Endometrial microvascular endothelial cells (primary cell): ENCODE data around the gene PDE2A. TPM values are rescaled to one million over a fixed set of nuclear protein-coding genes. Genes with fewer than 3 reads are reported as not detected.

Experiments
- in situ Hi-C: cut with HindIII; loops from 2 replicates; pipeline ENCODE4 v1.10.0; 2017; ENCODE audit warnings: low sequenced_read_pairs, low pct_unique_long_range_greater_than_20kb; ENCODE audit errors: inconsistent ontology term
- total RNA-seq: library from RNA; depleted of rRNA; stranded (reverse); fragments of >200 nt; gene quantifications from one replicate; pipeline ENCODE4 v1.2.3, GENCODE V29; 2015; ENCODE audit errors: inconsistent ontology term

Gene PDE2A
- total RNA-seq, 1 donor from 2014 or later, result 9.5 TPM

- in situ Hi-C loops, result no loop called here
Observed at GRCh38 chr11:72669527-72669926, 4.7 kb downstream of the PDE2A start.

GRCh38 chr11:72668629-72669347 lies 5.4 kb downstream of the PDE2A start:
- in situ Hi-C loops, result no loop called here

- in situ Hi-C loops, result no loop called here
Observed at GRCh38 chr11:72665911-72666472, 8.2 kb downstream of the PDE2A start.

- in situ Hi-C loops, result no loop called here
Observed at GRCh38 chr11:72662036-72662435, 12.2 kb downstream of the PDE2A start.

GRCh38 chr11:72661486-72661885 lies 12.7 kb downstream of the PDE2A start:
- in situ Hi-C loops, result no loop called here

GRCh38 chr11:72658989-72659640 lies 15.1 kb downstream of the PDE2A start:
- in situ Hi-C loops, result loop anchor here (10.0 kb wide), 2 partner anchors 114 to 166 kb away; no protein-coding TSS in a partner anchor

- in situ Hi-C loops, result loop anchor here (10.0 kb wide), 2 partner anchors 113 to 167 kb away; no protein-coding TSS in a partner anchor
Observed at GRCh38 chr11:72657411-72658100, 16.7 kb downstream of the PDE2A start.

GRCh38 chr11:72655896-72656464 lies 18.2 kb downstream of the PDE2A start:
- in situ Hi-C loops, result loop anchor here (10.0 kb wide), 2 partner anchors 111 to 169 kb away; no protein-coding TSS in a partner anchor

- in situ Hi-C loops, result loop anchor here (10.0 kb wide), 2 partner anchors 110 to 170 kb away; no protein-coding TSS in a partner anchor
Observed at GRCh38 chr11:72655014-72655413, 19.2 kb downstream of the PDE2A start.

GRCh38 chr11:72653649-72654048 lies 20.6 kb downstream of the PDE2A start:
- in situ Hi-C loops, result loop anchor here (10.0 kb wide), 2 partner anchors 109 to 171 kb away; no protein-coding TSS in a partner anchor

GRCh38 chr11:72652873-72653630 lies 21.2 kb downstream of the PDE2A start:
- in situ Hi-C loops, result loop anchor here (10.0 kb wide), 2 partner anchors 108 to 172 kb away; no protein-coding TSS in a partner anchor

- in situ Hi-C loops, result loop anchor here (10.0 kb wide), 2 partner anchors 107 to 173 kb away; no protein-coding TSS in a partner anchor
Observed at GRCh38 chr11:72652133-72652532, 22.1 kb downstream of the PDE2A start.

GRCh38 chr11:72649215-72649976 lies 24.8 kb downstream of the PDE2A start:
- in situ Hi-C loops, result no loop called here

- in situ Hi-C loops, result no loop called here
Observed at GRCh38 chr11:72648384-72649136, 25.7 kb downstream of the PDE2A start.

- in situ Hi-C loops, result no loop called here
Observed at GRCh38 chr11:72647882-72648281, 26.3 kb downstream of the PDE2A start.

- in situ Hi-C loops, result no loop called here
Observed at GRCh38 chr11:72646472-72646871, 27.8 kb downstream of the PDE2A start.

- in situ Hi-C loops, result no loop called here
Observed at GRCh38 chr11:72646024-72646423, 28.2 kb downstream of the PDE2A start.
